ENCODE data around the gene THSD7B. TPM values are rescaled to one million over a fixed set of nuclear protein-coding genes. Genes with fewer than 3 reads are reported as not detected.

THSD7B gene
- polyA plus RNA-seq, 2 of the 4 experiments (the other 2 are of a cell fraction), result not detected

DNA sequence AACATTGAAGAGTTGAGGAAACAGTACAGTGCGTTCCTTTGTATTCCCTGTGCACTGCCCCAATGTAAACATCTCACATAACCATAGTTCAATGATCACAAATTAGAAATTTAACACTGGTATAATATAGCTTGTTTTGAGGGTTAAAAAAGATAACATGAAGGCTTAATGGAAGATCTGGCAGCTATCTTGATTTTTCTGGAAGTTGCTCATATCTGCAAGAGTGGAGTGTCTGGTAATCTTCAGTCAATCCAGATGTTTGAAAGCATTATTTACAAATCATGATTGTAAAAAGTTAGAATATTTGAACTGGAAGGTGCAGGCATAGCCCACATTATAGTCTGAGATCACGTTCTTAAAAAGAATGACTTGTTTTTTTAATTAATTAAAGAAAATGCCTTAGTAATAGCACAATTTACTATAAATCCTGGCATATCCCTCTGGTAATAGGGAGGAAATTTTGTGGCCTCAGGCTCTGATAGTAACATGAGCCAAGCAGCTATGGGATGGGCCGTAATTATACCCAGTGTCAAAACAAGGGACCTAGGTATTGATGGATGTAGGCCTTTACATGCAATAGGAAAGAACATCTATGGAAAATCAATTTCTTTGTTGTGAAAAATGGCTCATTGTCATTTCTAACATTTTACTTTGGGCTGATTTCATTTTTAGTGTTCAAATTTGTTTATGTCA, 418.0 kb downstream of the THSD7B start:
- Histone ChIP-seq H3K27ac (no peak overlapping the region), H3K4me2 (no peak overlapping the region), H3K9me3 (no peaks in the 10 kb centered on the region), H3K4me3 (no peak overlapping the region), H3K4me1 (no peaks in the 10 kb centered on the region)
- ATAC-seq (no peak), FAIRE-seq (no peak), DNase-seq (ENCODE audit: low read depth in 1 of 2, low spot score in 1 of 2) (no peak)
- POLR2A ChIA-PET, result no interaction called here
- CTCF ChIA-PET, result no interaction called here
- TF ChIP-seq SREBF2 (IDR thresholded peaks at IDR 0.05) (no peak), RNF2 (IDR thresholded peaks at IDR 0.05; ENCODE audit: borderline replicate concordance, low read depth) (no peak), JUNB (IDR thresholded peaks at IDR 0.05) (no peak), CHD4 (IDR thresholded peaks at IDR 0.05; ENCODE audit: borderline replicate concordance) (no peak), RFX5 (IDR thresholded peaks at IDR 0.05) (no peak), ZFP36 (IDR thresholded peaks at IDR 0.05; ENCODE audit: borderline replicate concordance, partially characterized antibody) (no peak), MAZ (IDR thresholded peaks at IDR 0.05; ENCODE audit: borderline replicate concordance, low read depth, low read length) (no peak), CBX8 (IDR thresholded peaks at IDR 0.05) (no peak), EHF (CRISPR knock-in tag; IDR thresholded peaks at IDR 0.05) (no peak), CBX2 (IDR thresholded peaks at IDR 0.05; ENCODE audit: borderline replicate concordance, low read depth) (no peak), KDM5A (IDR thresholded peaks at IDR 0.05) (no peak), ESRRA (IDR thresholded peaks at IDR 0.05; ENCODE audit: borderline replicate concordance, low read length) (no peak), HOXB13 (CRISPR knock-in tag; IDR thresholded peaks at IDR 0.05; ENCODE audit: low read depth) (no peak), HEYL (CRISPR knock-in tag; IDR thresholded peaks at IDR 0.05) (no peak), ZC3H11A (IDR thresholded peaks at IDR 0.05) (no peak), PHF8 (IDR thresholded peaks at IDR 0.05; ENCODE audit: borderline replicate concordance, low read depth) (no peak), MAFK (IDR thresholded peaks at IDR 0.05; ENCODE audit: partially characterized antibody) (no peak)
- TF ChIP-seq, protein P1, sequence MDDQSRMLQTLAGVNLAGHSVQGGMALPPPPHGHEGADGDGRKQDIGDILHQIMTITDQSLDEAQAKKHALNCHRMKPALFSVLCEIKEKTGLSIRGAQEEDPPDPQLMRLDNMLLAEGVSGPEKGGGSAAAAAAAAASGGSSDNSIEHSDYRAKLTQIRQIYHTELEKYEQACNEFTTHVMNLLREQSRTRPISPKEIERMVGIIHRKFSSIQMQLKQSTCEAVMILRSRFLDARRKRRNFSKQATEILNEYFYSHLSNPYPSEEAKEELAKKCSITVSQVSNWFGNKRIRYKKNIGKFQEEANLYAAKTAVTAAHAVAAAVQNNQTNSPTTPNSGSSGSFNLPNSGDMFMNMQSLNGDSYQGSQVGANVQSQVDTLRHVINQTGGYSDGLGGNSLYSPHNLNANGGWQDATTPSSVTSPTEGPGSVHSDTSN (IDR thresholded peaks at IDR 0.05), result no peak
- TF ChIP-seq, protein P2, sequence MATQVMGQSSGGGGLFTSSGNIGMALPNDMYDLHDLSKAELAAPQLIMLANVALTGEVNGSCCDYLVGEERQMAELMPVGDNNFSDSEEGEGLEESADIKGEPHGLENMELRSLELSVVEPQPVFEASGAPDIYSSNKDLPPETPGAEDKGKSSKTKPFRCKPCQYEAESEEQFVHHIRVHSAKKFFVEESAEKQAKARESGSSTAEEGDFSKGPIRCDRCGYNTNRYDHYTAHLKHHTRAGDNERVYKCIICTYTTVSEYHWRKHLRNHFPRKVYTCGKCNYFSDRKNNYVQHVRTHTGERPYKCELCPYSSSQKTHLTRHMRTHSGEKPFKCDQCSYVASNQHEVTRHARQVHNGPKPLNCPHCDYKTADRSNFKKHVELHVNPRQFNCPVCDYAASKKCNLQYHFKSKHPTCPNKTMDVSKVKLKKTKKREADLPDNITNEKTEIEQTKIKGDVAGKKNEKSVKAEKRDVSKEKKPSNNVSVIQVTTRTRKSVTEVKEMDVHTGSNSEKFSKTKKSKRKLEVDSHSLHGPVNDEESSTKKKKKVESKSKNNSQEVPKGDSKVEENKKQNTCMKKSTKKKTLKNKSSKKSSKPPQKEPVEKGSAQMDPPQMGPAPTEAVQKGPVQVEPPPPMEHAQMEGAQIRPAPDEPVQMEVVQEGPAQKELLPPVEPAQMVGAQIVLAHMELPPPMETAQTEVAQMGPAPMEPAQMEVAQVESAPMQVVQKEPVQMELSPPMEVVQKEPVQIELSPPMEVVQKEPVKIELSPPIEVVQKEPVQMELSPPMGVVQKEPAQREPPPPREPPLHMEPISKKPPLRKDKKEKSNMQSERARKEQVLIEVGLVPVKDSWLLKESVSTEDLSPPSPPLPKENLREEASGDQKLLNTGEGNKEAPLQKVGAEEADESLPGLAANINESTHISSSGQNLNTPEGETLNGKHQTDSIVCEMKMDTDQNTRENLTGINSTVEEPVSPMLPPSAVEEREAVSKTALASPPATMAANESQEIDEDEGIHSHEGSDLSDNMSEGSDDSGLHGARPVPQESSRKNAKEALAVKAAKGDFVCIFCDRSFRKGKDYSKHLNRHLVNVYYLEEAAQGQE (IDR thresholded peaks at IDR 0.05), result no peak
- TF ChIP-seq, protein P3, sequence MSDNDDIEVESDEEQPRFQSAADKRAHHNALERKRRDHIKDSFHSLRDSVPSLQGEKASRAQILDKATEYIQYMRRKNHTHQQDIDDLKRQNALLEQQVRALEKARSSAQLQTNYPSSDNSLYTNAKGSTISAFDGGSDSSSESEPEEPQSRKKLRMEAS (IDR thresholded peaks at IDR 0.05), result no peak
- 29% methylated on average over 3 of the region's 3 CpGs for WGBS (ENCODE audit: missing lambda C conversion rate)

DNA sequence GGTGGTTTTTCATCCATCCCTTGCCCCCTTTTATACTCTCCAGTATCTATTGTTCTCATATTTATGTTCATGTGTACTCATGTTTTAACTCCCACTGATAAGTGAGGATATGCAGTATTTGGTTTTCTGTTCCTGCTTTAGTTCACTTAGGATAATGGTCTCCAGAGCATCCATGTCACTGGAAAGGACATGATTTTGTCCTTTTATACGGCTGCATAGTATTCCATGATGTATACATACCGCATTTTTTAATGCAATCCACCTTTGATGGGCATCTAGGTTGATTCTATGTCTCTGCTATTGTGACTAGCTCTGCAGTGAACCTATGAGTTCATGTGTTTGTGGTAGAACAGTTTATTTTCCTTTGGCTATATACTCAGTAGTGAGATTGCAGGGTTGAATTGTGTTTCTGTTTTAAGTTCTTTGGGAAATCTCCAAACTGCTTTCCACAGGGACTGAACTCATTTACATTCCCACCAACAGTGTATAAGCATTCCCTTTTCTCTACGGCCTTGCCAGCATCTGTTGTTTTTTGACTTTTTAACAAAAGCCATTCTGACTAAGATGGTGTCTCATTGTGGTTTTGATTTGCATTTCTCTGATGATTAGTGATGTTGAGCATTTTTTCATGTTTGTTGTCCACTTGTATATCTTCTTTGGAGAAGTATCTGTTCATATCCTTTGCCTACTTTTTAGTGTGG, 420.2 kb downstream of the THSD7B start:
- no peak for TF ChIP-seq RNF2 (IDR thresholded peaks at IDR 0.05; ENCODE audit: borderline replicate concordance, low read depth)
- no peak for TF ChIP-seq FOSL2 (IDR thresholded peaks at IDR 0.05)
- no peak for TF ChIP-seq FOSL2 (CRISPR knock-in tag; IDR thresholded peaks at IDR 0.05)
- no peak for TF ChIP-seq RARB (CRISPR knock-in tag; IDR thresholded peaks at IDR 0.05)
- TF ChIP-seq, protein P3 (IDR thresholded peaks at IDR 0.05), result no peak
- TF ChIP-seq ZSCAN20 (CRISPR knock-in tag; IDR thresholded peaks at IDR 0.05), result no peak
- TF ChIP-seq, protein P4, sequence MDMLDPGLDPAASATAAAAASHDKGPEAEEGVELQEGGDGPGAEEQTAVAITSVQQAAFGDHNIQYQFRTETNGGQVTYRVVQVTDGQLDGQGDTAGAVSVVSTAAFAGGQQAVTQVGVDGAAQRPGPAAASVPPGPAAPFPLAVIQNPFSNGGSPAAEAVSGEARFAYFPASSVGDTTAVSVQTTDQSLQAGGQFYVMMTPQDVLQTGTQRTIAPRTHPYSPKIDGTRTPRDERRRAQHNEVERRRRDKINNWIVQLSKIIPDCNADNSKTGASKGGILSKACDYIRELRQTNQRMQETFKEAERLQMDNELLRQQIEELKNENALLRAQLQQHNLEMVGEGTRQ (IDR thresholded peaks at IDR 0.05), result no peak
- no peak for TF ChIP-seq MAZ (IDR thresholded peaks at IDR 0.05; ENCODE audit: borderline replicate concordance, low read depth, low read length)
- no peak for TF ChIP-seq POLR2AphosphoS2 (conservative IDR thresholded peaks at IDR 0.05; ENCODE audit: low read length)
- no peak for TF ChIP-seq JUNB (IDR thresholded peaks at IDR 0.05)
- 23% methylated on average over 3 of the region's 3 CpGs for WGBS (ENCODE audit: missing lambda C conversion rate)
- no peak for ATAC-seq

More for the DNA sequence above, 420.2 kb downstream of the THSD7B start:
- Histone ChIP-seq H3K4me1 (no peaks in the 10 kb centered on the region), H3K9me3 (no peaks in the 10 kb centered on the region), H3K4me3 (no peak overlapping the region), H3K4me2 (no peak overlapping the region), H3K27ac (no peak overlapping the region)
- DNase-seq (ENCODE audit: low read depth in 1 of 2, low spot score in 1 of 2), result no peak
- ChIA-PET CTCF (no interaction called here), POLR2A (no interaction called here)
- FAIRE-seq, result no peak
